Hepatocyte (in vitro differentiated cells): ENCODE results near the gene MRTFB.

Source experiments
- CTCF ChIP-seq: fragments of 200-600 bp; sonication (generic); IDR thresholded peaks from 2 replicates; pipeline ENCODE4 v1.5.1; 2016; ENCODE audit warnings: antibody characterized with exemption, mild to moderate bottlenecking; ENCODE audit not compliant: poor library complexity
- EZH2 ChIP-seq: fragments of 200-600 bp; sonication (generic); IDR thresholded peaks from 2 replicates; pipeline ENCODE4 v1.6.1; 2016; ENCODE audit warnings: antibody characterized with exemption, mild to moderate bottlenecking, borderline replicate concordance

- no peak for TF ChIP-seq CTCF
- no peak for TF ChIP-seq EZH2
These were observed 26.3 kb downstream of the MRTFB start for GRCh38 chr16:14097182-14097959.
